Right lobe of liver (tissue), 4 donors: Measurements from ENCODE around the gene MMP24OS.

Source experiments
- CTCF ChIP-seq, 4 donors: fragments of 200-600 bp in 3 of 4; fragments of 450-650 bp in 1 of 4; IDR thresholded peaks; one replicate each; pipeline versions ENCODE4 v1.5.1 to v1.8.0; 2016 to 2022; ENCODE audit warnings: antibody characterized with exemption in 4 of 4, mild to moderate bottlenecking in 2 of 4
- POLR2A ChIP-seq: fragments of 450-650 bp; IDR thresholded peaks from one replicate; pipeline ENCODE4 v1.6.1; 2017; ENCODE audit warnings: antibody characterized with exemption, mild to moderate bottlenecking
- donor health status: DM: no; HTN: no; CAD: no.
- donor health status: DM: no; HTN: no; CAD: no.
- donor health status: DM: no; HTN: yes; CAD: no.

- TF ChIP-seq POLR2A (no peak), CTCF (IDR thresholded peaks at IDR 0.05) (no peak)
Observed at GRCh38 chr20:35238735-35239134, 39.2 kb downstream of the MMP24OS start.
